Thyroid gland (tissue), 4 donors: Measurements from ENCODE around the gene FERMT3.

ENCODE experiments used
- CTCF ChIP-seq, 6 experiments: fragments of 200-600 bp in 3 of 6; fragments of 450-650 bp in 3 of 6; sonication (generic) in 3 of 6; IDR thresholded peaks; one replicate each; pipeline ENCODE4 v1.5.1; 2016 to 2019; ENCODE audit warnings: antibody characterized with exemption in 6 of 6, mild to moderate bottlenecking in 2 of 6, inconsistent platforms in 1 of 6, moderate library complexity in 1 of 6
- POLR2A ChIP-seq, 2 donors: fragments of 450-650 bp; IDR thresholded peaks; one replicate each; pipeline ENCODE4 v1.6.1; 2017; ENCODE audit warnings: antibody characterized with exemption in 2 of 2, mild to moderate bottlenecking in 2 of 2, moderate library complexity in 1 of 2

GRCh38 chr11:64157631-64158394 lies 48.7 kb upstream of the FERMT3 start:
- no peak for TF ChIP-seq CTCF (IDR thresholded peaks at IDR 0.05)
- no peak for TF ChIP-seq POLR2A (IDR thresholded peaks at IDR 0.05)
